ENCODE data around the gene CACTIN. TPM values are rescaled to one million over a fixed set of nuclear protein-coding genes. Genes with fewer than 3 reads are reported as not detected.

Gene CACTIN
- total RNA-seq, 6 experiments from 2014 or later, result 8.4 to 14.9 (median 10.3) TPM

DNA sequence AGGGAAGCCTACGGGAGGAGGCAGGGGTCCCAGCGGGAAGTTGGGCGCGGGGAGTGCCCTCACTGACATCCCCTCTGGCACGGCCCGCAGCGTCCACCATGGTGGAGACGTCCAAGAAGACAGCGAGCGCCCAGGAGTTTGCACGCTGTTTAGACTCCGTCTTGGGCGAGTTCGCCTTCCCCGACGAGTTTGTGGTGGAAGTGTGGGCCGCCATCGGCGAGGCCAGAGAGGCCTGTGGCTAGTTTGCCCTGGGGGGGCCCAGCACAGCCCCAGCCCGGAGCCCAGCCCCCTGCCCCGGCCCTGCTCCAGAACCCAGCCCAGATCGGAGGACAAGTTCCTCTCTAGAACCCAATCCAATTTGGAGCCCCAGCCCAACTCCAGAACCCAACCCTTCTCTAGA lies 36.6 kb downstream of the CACTIN start:
- intact Hi-C loops (cut with DNase I), result no loop called here
- no peaks in the 10 kb centered on the region for H3K36me3 ChIP-seq
- DNase-seq (no peak), ATAC-seq (no peak)
- WGBS (ENCODE audit: insufficient coverage, low coverage, low lambda C conversion rate, missing lambda C conversion rate), result no CpG with 5 or more reads among the region's 22 CpGs
- H3K27me3 ChIP-seq, result no peaks in the 10 kb centered on the region
- H3K27ac ChIP-seq, result no peak overlapping the region
- TF ChIP-seq, protein P1, sequence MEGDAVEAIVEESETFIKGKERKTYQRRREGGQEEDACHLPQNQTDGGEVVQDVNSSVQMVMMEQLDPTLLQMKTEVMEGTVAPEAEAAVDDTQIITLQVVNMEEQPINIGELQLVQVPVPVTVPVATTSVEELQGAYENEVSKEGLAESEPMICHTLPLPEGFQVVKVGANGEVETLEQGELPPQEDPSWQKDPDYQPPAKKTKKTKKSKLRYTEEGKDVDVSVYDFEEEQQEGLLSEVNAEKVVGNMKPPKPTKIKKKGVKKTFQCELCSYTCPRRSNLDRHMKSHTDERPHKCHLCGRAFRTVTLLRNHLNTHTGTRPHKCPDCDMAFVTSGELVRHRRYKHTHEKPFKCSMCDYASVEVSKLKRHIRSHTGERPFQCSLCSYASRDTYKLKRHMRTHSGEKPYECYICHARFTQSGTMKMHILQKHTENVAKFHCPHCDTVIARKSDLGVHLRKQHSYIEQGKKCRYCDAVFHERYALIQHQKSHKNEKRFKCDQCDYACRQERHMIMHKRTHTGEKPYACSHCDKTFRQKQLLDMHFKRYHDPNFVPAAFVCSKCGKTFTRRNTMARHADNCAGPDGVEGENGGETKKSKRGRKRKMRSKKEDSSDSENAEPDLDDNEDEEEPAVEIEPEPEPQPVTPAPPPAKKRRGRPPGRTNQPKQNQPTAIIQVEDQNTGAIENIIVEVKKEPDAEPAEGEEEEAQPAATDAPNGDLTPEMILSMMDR (IDR thresholded peaks at IDR 0.05), result no peak
- TF ChIP-seq POLR2A (IDR thresholded peaks at IDR 0.05), result no peak
- H3K4me3 ChIP-seq, result no peak overlapping the region
- no peaks in the 10 kb centered on the region for H3K9me3 ChIP-seq
- H3K4me1 ChIP-seq, result peaks cover 0 to 6% (median 0%) of the 10 kb centered on the region in 4 donors

DNA sequence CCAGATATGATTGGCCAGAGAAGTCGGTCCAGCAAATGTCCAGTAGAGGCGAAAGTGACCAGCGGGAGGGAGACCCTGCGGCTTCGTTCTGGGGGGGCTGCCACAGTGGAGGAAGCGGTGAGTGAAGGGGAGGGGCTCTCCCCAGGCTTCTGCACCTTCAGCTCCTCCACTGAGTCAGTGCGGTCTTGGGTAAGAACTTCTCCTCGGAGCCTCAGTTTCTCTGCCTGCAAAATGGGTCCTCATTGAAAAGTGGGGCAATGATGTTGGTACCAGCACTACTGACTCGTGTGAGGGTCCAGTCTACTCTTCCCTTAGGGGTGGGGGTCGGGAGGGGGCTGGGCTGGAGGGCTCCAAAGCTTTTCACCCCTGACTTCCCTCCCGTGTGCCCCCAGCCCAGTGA lies 37.2 kb downstream of the CACTIN start:
- no peak for ATAC-seq
- Histone ChIP-seq H3K27me3 (no peaks in the 10 kb centered on the region), H3K27ac (no peak overlapping the region), H3K36me3 (no peaks in the 10 kb centered on the region), H3K4me1 (peaks cover 0 to 6% (median 0%) of the 10 kb centered on the region in 4 donors), H3K9me3 (no peaks in the 10 kb centered on the region), H3K4me3 (no peak overlapping the region)
- no peak for TF ChIP-seq POLR2A (IDR thresholded peaks at IDR 0.05)
- TF ChIP-seq, protein P1 (IDR thresholded peaks at IDR 0.05), result no peak
- no peak for DNase-seq
- intact Hi-C loops (cut with DNase I), result no loop called here
- WGBS (ENCODE audit: insufficient coverage, low coverage, low lambda C conversion rate, missing lambda C conversion rate), result no CpG with 5 or more reads among the region's 11 CpGs

DNA sequence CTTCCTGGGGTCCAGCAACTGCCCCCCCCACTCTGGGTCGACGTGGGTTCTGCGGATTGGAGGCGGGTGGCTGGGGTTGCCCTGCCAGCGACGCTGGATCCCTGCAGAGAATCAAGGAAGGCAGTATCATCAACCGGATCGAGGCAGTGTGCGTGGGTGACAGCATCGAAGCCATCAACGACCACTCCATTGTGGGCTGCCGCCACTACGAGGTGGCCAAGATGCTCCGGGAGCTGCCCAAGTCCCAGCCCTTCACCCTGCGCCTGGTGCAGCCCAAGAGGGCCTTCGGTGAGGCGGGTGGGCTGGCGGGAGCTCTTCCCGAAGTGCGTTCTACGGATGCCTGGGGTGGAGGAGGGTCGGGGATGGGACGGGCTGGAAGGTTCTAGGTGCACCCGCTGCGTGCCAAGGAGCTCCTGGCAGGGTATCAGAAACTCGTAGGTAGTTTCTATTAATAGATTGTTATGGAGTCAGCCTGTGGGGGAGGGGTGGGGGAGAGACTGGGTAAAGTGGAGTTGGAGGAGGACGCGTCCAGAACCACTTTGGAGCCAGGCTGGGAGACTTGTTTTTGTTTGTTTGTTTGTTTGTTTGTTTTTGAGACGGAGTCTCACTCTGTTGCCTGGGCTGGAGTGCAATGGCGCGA lies 39.8 kb downstream of the CACTIN start:
- WGBS (ENCODE audit: insufficient coverage, low coverage, low lambda C conversion rate, missing lambda C conversion rate), result 49% methylated on average over 4 of the region's 31 CpGs
- intact Hi-C loops (cut with DNase I), result no loop called here
- H3K27me3 ChIP-seq, result no peaks in the 10 kb centered on the region
- no peak overlapping the region for H3K4me3 ChIP-seq
- H3K36me3 ChIP-seq, result no peaks in the 10 kb centered on the region
- H3K9me3 ChIP-seq, result no peaks in the 10 kb centered on the region
- H3K27ac ChIP-seq, result no peak overlapping the region
- peaks cover 0 to under 1% (median 0%) of the 10 kb centered on the region in 4 donors for H3K4me1 ChIP-seq
- ATAC-seq, result peak in 3 of 4 donors; percentile 13 to 35 (median 16)
- no peak for DNase-seq
- TF ChIP-seq, protein P1 (IDR thresholded peaks at IDR 0.05), result no peak
- no peak for TF ChIP-seq POLR2A (IDR thresholded peaks at IDR 0.05)

DNA sequence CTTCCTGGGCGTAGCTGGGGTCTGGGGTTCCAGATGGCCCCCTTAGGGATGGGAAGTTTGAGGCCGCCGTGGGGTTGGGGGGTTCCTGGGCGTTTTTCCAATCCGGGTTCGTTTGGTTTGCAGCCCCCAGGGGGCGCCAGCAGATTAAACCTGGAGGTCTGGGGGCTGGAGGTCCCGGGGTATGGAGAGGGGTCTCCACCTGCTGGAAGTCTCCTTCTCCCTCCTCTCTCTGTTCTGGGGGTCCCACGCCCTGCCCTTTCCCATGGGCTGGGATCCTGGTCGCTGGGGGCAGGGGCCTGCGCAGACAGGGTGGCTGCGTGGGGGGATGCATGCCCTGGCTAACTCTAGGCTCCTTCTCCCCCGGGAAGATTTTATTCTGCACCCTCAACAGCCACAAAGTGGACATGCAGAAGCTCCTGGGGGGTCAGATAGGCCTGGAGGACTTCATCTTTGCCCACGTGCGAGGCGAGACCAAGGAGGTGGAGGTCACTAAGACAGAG lies 40.4 kb downstream of the CACTIN start:
- Histone ChIP-seq H3K36me3 (no peaks in the 10 kb centered on the region), H3K4me1 (no peaks in the 10 kb centered on the region), H3K27me3 (no peaks in the 10 kb centered on the region), H3K4me3 (peak overlapping the region; percentile 7 to 28 (median 26)), H3K9me3 (no peaks in the 10 kb centered on the region), H3K27ac (no peak overlapping the region)
- peak in 3 of 4 donors; percentile 16 to 50 (median 34) for ATAC-seq
- DNase-seq, result no peak
- intact Hi-C loops (cut with DNase I), result no loop called here
- TF ChIP-seq POLR2A (IDR thresholded peaks at IDR 0.05), result no peak
- TF ChIP-seq, protein P1 (IDR thresholded peaks at IDR 0.05), result peak; percentile 31 to 34 (median 33)
- WGBS (ENCODE audit: insufficient coverage, low coverage, low lambda C conversion rate, missing lambda C conversion rate), result 8% methylated on average over 5 of the region's 16 CpGs

Data from right lobe of liver (tissue), 6 donors.